Measurements from ENCODE around the gene COL13A1. TPM values are rescaled to one million over a fixed set of nuclear protein-coding genes. Genes with fewer than 3 reads are reported as not detected.

The COL13A1 gene
- total RNA-seq, 1 donor from 2014 or later: 0.43 TPM

GRCh38 chr10:69890065-69890847 is 88.5 kb downstream of the COL13A1 start:
- H3K9me3 Mint-ChIP-seq (ENCODE audit: low read depth): no peaks in the 10 kb centered on the region
- no peak for DNase-seq (ENCODE audit: low spot score, unreplicated experiment)
- TF ChIP-seq, protein P1, sequence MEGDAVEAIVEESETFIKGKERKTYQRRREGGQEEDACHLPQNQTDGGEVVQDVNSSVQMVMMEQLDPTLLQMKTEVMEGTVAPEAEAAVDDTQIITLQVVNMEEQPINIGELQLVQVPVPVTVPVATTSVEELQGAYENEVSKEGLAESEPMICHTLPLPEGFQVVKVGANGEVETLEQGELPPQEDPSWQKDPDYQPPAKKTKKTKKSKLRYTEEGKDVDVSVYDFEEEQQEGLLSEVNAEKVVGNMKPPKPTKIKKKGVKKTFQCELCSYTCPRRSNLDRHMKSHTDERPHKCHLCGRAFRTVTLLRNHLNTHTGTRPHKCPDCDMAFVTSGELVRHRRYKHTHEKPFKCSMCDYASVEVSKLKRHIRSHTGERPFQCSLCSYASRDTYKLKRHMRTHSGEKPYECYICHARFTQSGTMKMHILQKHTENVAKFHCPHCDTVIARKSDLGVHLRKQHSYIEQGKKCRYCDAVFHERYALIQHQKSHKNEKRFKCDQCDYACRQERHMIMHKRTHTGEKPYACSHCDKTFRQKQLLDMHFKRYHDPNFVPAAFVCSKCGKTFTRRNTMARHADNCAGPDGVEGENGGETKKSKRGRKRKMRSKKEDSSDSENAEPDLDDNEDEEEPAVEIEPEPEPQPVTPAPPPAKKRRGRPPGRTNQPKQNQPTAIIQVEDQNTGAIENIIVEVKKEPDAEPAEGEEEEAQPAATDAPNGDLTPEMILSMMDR (IDR thresholded peaks at IDR 0.05; ENCODE audit: unreplicated experiment): no peak
- no peaks in the 10 kb centered on the region for H3K36me3 Mint-ChIP-seq (ENCODE audit: insufficient read depth)
- peaks cover 9% of the 10 kb centered on the region for H3K27me3 Mint-ChIP-seq
- no peak overlapping the region for H3K4me3 Mint-ChIP-seq (ENCODE audit: low read depth)
- H3K4me1 Mint-ChIP-seq (ENCODE audit: low read depth): no peaks in the 10 kb centered on the region
- no peak overlapping the region for H3K27ac Mint-ChIP-seq

- no peak overlapping the region for H3K27ac Mint-ChIP-seq
- TF ChIP-seq, protein P1 (IDR thresholded peaks at IDR 0.05; ENCODE audit: unreplicated experiment): no peak
- H3K36me3 Mint-ChIP-seq (ENCODE audit: insufficient read depth): no peaks in the 10 kb centered on the region
- H3K4me3 Mint-ChIP-seq (ENCODE audit: low read depth): no peak overlapping the region
- H3K9me3 Mint-ChIP-seq (ENCODE audit: low read depth): no peaks in the 10 kb centered on the region
- peaks cover 6% of the 10 kb centered on the region for H3K27me3 Mint-ChIP-seq
- DNase-seq (ENCODE audit: low spot score, unreplicated experiment): no peak
- H3K4me1 Mint-ChIP-seq (ENCODE audit: low read depth): no peaks in the 10 kb centered on the region
Measured at GRCh38 chr10:69891057-69891617, 89.4 kb downstream of the COL13A1 start.

GRCh38 chr10:69892406-69892805 is 90.7 kb downstream of the COL13A1 start:
- H3K4me1 Mint-ChIP-seq (ENCODE audit: low read depth): peaks cover 2% of the 10 kb centered on the region
- H3K27me3 Mint-ChIP-seq: peaks cover 3% of the 10 kb centered on the region
- TF ChIP-seq, protein P1 (IDR thresholded peaks at IDR 0.05; ENCODE audit: unreplicated experiment): no peak
- H3K9me3 Mint-ChIP-seq (ENCODE audit: low read depth): no peaks in the 10 kb centered on the region
- no peak overlapping the region for H3K4me3 Mint-ChIP-seq (ENCODE audit: low read depth)
- no peak overlapping the region for H3K27ac Mint-ChIP-seq
- H3K36me3 Mint-ChIP-seq (ENCODE audit: insufficient read depth): no peaks in the 10 kb centered on the region
- DNase-seq (ENCODE audit: low spot score, unreplicated experiment): no peak

GRCh38 chr10:69892816-69893215 is 91.1 kb downstream of the COL13A1 start:
- Mint-ChIP-seq H3K27me3 (peaks cover 3% of the 10 kb centered on the region), H3K36me3 (ENCODE audit: insufficient read depth) (no peaks in the 10 kb centered on the region), H3K27ac (no peak overlapping the region), H3K4me1 (ENCODE audit: low read depth) (peaks cover 2% of the 10 kb centered on the region), H3K9me3 (ENCODE audit: low read depth) (no peaks in the 10 kb centered on the region), H3K4me3 (ENCODE audit: low read depth) (no peak overlapping the region)
- DNase-seq (ENCODE audit: low spot score, unreplicated experiment): no peak
- TF ChIP-seq, protein P1 (IDR thresholded peaks at IDR 0.05; ENCODE audit: unreplicated experiment): no peak

- no peaks in the 10 kb centered on the region for H3K9me3 Mint-ChIP-seq (ENCODE audit: low read depth)
- no peak overlapping the region for H3K4me3 Mint-ChIP-seq (ENCODE audit: low read depth)
- peaks cover 3% of the 10 kb centered on the region for H3K4me1 Mint-ChIP-seq (ENCODE audit: low read depth)
- H3K36me3 Mint-ChIP-seq (ENCODE audit: insufficient read depth): no peaks in the 10 kb centered on the region
- H3K27ac Mint-ChIP-seq: no peak overlapping the region
- peaks cover 4% of the 10 kb centered on the region for H3K27me3 Mint-ChIP-seq
- TF ChIP-seq, protein P1 (IDR thresholded peaks at IDR 0.05; ENCODE audit: unreplicated experiment): no peak
- no peak for DNase-seq (ENCODE audit: low spot score, unreplicated experiment)
Measured at GRCh38 chr10:69893271-69893900, 91.7 kb downstream of the COL13A1 start.

Measured in progenitor cell of endocrine pancreas (in vitro differentiated cells).